HG03175 (cell line): Measurements from ENCODE around the gene SLITRK3.

Experiments
- ATAC-seq: cut with Tn5 transposase; IDR thresholded peaks from one replicate; pipeline ENCODE4 v1.9.1; 2021; ENCODE audit warnings: mild to moderate bottlenecking, moderate library complexity; ENCODE audit not compliant: unreplicated experiment

The SLITRK3 gene

DNA sequence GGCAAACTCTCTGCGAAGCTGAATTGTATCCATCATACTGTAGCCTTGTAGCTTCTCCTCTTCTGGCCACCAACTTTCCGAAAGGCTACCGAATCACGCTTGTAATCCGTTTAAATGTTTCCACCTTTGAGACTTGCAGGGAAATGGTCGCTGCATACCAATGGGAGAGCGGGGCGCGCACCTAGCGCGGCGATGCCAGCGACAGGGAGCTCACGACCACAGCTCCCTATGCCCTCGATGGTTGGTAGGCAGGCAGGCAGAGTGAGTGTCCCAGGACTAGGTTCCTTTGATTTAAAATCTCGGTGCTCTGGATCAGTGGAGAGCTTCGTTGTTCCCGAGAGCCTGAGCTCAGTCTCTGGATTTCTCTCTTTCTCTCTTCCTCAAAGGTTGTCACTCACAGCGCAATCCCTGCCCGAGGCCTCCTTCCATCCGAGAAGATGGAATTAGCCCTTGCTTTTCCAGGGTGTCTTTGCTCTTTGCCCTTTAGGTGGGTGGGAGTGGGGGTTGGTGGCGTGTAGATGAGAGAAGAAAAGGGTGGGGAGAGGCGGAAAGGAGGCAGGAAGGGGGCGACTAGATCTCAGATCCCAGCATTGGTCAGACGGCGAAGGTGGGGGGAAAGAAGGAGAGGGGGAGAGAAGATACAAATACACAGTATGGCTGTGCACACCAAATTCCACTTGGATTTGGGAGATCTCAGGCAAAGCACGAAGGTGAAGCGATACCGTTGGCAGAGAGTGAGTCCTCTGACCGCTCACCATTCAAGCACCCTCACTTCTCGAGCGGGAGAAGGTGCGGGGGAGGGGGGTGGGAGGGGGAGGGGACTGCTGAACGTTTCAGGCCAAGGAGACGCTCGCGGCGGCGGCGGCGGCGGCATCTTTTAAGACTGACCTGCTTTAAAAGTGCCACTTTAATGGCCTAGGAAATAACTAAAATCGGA, at the start of gene SLITRK3:
Gene SLITRK3, minus strand, starts transcription at position 745 of the 937 bp plus-strand sequence. CDS start 5,554 bp downstream, outside the sequence.
- ATAC-seq, result no peak

GRCh38 chr3:165243597-165243996, 47.4 kb upstream of the SLITRK3 start:
- no peak for ATAC-seq

- no peak for ATAC-seq
These were observed 37.5 kb upstream of the SLITRK3 start for GRCh38 chr3:165233501-165234195.

DNA sequence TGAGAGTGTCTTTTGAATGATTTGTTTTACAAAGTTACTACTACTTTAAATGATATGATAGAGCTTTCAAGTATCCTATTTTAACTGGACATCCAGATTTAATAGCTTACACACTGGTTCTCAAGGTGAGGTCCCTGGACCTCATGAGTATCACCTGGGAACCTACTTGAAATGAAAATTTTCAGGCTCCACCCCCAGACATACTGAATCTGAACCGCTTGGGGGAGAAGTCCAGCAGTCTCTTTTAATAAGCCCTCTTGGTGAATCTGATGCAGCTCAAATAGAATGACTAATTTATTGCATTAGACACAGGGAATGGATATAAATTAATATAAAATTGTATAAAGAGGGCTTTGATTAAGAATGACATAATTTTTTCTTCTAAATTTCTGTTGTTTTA, 29.4 kb upstream of the SLITRK3 start:
- ATAC-seq, result no peak

DNA sequence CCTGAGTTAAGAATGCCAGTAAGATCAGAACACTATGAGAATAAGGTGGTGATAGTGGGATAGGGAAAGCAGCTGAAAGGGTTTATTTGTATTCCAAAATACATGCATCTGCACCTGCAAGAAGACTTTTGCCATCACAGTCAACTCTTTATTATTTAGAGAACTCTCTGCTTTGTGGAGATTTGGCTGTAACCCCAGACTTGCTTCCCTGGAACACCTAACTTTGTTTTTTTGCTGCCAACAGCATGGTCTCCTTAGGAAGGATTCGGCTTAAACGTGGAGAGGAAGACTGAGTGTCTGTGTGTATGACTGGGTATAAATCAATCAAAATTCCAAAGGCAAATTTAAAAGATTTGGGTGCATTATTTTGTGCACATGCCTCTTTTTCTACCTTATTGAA, 21.6 kb upstream of the SLITRK3 start:
- ATAC-seq, result no peak

- no peak for ATAC-seq
These were observed 16.4 kb upstream of the SLITRK3 start for GRCh38 chr3:165212580-165212979.

- no peak for ATAC-seq
These were observed 15.5 kb upstream of the SLITRK3 start for GRCh38 chr3:165211721-165212120.

GRCh38 chr3:165210727-165211126, 14.5 kb upstream of the SLITRK3 start:
- ATAC-seq, result no peak

GRCh38 chr3:165210132-165210531, 13.9 kb upstream of the SLITRK3 start:
- ATAC-seq, result no peak

DNA sequence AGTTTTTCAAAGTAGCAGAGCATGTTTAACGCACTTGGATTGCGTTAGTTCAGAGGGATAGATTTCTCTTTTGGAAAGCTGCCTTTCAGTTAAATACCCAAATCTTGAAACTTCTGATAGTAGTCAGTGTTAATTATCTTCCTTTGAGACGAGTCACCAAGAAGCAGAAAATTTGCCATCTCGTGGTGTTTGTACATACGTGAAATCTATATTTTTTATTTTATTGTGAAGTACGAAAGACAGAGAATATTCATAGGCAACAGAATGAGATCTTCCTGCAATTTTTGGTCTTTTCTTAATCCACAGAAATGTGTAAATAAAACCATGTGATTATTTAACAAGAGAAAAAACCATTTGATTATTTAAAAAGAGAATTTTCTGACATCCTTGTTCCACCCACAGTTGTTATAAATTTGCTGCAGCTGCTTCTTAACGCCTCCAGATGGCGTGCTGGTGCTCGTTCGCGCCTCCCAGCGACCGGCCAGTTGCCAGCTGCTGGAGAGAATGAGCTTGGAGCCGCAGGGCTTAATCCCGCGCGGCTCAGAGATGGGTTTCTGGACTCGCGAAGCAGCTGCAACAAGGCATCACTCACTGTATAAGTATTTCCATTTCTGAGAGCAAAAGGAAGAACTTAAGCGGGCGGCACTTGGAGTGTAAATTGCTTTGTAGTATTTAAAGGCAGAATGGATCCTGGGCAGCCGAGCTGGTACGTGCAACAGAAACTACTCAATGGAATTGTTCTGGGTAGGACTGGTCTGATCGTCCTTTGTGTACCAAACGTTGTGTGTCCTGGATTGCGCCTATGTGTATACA, 10.5 kb upstream of the SLITRK3 start:
- peak; percentile 96 for ATAC-seq

DNA sequence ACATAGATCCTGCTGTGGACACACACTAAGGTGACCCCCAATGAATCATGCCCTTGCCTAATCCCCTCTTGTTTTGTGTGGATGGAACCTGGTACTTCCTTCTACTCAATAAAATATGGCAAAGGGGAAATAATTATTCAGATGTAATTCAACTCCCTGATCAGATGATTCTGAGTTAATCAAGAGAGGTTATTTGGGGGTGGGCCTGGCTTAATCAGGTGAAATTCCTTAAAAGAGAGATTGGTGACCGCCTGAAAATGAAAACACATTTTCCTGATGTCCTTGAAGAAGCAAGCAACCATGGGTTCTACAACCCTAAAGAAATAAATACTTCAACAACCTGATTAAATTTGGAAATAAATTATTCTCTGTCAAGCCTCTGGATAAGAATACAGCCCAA, 8.3 kb upstream of the SLITRK3 start:
- ATAC-seq, result no peak

GRCh38 chr3:165202995-165203394, 6.8 kb upstream of the SLITRK3 start:
- ATAC-seq, result no peak

DNA sequence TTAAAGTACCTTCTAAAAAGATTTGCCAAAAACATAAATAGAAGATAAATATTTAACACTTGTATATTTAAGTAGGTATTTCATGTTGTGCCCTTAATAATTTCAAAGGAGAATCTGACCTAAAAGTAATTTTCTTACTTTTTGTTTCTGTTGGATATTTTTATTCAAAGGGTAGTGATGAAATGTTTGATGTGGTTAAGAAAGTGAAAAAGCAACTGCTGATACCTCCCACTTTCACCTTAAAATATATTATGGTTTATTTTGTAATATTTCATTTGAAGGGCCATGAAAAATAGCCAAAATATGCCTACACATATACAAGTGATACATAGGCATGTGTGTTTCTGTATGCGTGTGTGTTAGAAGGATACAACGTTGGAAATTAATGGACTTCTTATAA, 5.8 kb upstream of the SLITRK3 start:
- no peak for ATAC-seq

DNA sequence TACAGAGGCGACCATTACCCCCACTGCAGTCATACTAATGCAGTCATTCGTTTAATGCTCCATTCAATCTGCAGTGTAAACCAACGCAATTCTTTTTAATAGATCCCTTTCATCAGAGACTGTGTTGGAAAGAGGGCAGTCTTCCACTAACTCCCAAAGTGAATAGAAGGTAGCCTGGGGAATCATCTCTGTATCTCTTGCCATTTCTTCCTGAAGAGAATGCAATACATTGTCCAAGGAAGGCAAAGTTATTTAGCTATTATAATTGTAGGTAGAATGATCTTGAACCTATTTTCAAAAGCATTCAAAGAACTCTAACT, 1.3 kb upstream of the SLITRK3 start:
- no peak for ATAC-seq

DNA sequence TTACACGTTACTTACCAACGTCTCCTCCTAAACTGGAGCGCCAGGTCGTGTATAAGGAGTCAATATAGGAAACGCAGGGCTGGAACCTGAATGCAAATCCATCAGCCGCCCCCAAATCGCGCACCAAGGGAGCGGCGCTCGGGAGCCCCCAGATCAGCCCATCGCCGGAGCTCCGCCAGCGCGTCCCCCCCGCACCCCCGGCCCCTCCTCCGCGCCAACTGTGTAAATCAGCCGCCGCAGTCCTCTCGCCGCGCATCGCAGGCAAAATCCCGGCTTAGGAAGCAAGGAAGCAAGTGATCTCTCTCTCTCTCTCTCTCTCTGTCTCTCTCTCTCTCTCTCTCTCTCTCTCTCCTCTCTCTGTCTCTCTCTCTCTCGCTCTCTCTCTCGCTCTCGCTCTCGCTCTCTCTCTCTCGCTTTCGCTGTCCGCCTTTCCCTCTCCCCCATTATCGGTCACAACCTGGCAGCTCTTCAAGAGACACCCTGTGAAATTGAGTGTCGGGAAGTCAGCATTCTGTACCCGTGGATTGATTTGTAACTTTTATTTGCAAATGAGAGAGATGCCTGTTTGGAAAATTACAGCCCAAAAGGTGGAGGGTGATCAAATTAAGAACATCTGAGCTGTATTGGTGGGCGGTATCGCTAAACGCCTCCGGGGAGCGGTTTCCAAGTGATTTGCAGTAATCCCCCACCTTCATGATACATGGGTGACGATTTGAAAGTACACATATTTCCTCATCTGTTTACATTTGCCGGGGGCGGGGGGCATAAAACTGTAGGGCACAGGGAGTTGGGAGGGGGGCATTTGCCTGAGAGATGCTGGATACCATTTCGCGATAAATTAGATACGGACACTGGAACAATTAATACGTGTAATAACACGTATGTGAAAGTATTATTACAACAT, 645 bp upstream of the SLITRK3 start:
- no peak for ATAC-seq

DNA sequence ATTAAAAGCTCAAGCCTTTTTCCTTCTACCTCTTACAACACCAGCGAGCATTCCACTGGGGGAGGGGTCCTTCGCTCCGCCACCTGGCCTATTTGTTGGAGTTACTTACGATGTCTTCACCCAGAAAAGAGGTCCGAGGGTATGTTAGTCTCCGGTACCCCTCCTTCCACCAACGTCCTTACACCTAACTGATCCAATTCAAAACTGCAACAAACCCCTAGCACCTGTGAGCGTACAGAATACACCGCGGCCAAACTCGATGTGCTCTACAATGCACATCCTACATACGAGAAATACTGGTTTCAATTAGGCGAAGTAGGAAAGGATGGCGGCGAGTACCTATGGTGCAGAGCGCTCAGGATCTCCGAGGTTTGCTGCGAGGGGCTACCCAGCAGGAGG, 944 bp downstream of the SLITRK3 start:
- ATAC-seq, result no peak

- no peak for ATAC-seq
These were observed 1.5 kb downstream of the SLITRK3 start for GRCh38 chr3:165194511-165195240.

DNA sequence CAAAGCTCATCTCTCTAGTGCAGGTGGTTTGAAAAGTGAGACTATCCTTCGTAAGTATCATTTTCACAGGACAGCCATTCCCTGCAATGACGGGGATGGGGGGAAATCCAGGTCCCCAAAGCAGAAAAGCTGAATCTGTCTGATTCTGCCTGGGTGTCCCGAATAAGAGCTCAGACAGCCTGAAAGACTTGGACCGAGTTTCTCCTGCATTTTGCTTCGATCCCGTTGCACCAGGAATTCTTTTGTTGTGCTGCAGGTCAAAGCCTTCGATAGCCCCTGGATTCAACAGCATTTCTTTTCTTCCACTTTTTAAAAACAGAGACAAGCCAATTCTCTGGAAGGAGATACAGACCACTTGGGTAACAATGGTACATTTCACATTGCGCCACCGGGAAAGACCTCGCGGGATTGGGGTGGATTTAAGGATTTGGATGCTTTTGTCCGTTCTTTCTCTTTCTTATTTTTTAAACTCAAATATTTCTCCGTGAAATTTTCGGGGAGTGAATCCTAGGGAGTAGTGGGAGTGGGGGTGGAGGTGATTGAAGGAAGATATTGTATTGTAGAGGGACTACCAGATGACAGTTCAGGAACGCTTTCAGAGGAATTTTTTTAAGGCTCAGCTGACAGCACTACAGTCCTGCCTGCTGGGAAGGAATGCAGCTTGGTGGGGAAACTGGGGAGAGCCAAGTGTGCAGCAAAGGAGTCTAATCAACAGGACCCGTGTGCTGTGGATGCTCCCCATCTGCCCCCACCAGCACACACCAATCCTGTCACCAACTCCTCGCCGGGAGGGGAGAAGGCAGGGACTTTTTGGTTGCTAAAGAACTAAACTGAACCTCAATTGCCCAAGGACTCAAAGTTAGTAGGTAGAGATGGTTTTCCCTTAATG, 2.6 kb downstream of the SLITRK3 start:
- no peak for ATAC-seq
